ENCODE results near the gene SNX15. TPM values are rescaled to one million over a fixed set of nuclear protein-coding genes. Genes with fewer than 3 reads are reported as not detected.

SNX15 gene
- total and polyA plus RNA-seq, 2 experiments from 2014 or later, result 12.9 to 27.3 TPM

DNA sequence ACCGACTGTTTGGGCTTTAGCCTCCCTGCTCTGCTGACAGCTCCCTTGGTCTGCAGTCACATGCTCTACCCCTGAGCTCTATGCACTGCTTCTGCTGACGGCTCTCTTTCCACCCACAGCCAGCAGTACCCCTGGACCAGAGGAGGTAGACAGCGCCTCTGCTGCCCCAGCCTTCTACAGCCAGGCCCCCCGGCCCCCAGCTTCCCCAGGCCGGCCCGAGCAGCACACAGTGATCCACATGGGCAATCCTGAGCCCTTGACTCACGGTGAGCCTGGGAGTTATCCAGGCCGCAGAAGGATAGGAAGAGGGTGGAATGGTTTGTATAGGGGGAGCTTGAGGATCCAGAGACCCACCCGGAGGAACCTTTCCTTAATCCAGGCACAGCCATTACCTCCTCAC is 59.6 kb downstream of the SNX15 start:
- Histone ChIP-seq H3K27ac (no peak overlapping the region), H3K36me3 (replicated peaks; ENCODE audit: insufficient read depth, low read depth) (no peaks in the 10 kb centered on the region), H3K9me2 (replicated peaks; ENCODE audit: insufficient read depth) (no peaks in the 10 kb centered on the region), H3K4me1 (ENCODE audit: insufficient read depth) (peaks cover 9% of the 10 kb centered on the region), H3K9me3 (ENCODE audit: low read depth) (no peaks in the 10 kb centered on the region), H2AFZ (no peak overlapping the region), H3K27me3 (no peaks in the 10 kb centered on the region), H3K79me2 (peaks cover 31% of the 10 kb centered on the region), H3K4me3 (no peak overlapping the region), H3K4me2 (no peak overlapping the region), H4K20me1 (ENCODE audit: insufficient read depth, poor library complexity, severe bottlenecking) (no peaks in the 10 kb centered on the region)
- WGBS (ENCODE audit: low lambda C conversion rate, missing lambda C conversion rate), result 100% methylated on average over 7 of the region's 9 CpGs
- TF ChIP-seq, protein P1, sequence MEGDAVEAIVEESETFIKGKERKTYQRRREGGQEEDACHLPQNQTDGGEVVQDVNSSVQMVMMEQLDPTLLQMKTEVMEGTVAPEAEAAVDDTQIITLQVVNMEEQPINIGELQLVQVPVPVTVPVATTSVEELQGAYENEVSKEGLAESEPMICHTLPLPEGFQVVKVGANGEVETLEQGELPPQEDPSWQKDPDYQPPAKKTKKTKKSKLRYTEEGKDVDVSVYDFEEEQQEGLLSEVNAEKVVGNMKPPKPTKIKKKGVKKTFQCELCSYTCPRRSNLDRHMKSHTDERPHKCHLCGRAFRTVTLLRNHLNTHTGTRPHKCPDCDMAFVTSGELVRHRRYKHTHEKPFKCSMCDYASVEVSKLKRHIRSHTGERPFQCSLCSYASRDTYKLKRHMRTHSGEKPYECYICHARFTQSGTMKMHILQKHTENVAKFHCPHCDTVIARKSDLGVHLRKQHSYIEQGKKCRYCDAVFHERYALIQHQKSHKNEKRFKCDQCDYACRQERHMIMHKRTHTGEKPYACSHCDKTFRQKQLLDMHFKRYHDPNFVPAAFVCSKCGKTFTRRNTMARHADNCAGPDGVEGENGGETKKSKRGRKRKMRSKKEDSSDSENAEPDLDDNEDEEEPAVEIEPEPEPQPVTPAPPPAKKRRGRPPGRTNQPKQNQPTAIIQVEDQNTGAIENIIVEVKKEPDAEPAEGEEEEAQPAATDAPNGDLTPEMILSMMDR (IDR thresholded peaks at IDR 0.05; ENCODE audit: poor library complexity), result no peak
- no peak for TF ChIP-seq EZH2 (IDR thresholded peaks at IDR 0.05; ENCODE audit: borderline replicate concordance)
- TF ChIP-seq EZH2phosphoT487 (IDR thresholded peaks at IDR 0.05; ENCODE audit: low read depth, severe bottlenecking, unreplicated experiment), result no peak
- DNase-seq (ENCODE audit: low spot score), result no peak

DNA sequence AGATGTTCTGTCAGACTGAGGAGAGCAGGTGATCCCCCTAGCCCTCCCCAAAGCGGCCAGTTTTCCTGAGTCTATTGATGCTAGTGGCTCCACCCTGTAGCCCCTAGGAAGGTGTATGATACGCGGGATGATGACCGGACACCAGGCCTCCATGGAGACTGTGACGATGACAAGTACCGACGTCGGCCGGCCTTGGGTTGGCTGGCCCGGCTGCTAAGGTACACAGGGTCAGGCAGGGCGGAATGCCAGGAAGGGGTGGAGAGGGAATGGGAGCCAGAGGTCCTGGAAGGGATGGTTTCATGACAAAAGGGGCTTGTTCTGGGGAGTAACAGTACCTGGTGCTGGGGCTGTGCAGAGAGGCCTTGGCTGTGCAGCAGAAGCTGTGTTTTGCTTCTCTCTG is 60.0 kb downstream of the SNX15 start:
- Histone ChIP-seq H3K36me3 (replicated peaks; ENCODE audit: insufficient read depth, low read depth) (no peaks in the 10 kb centered on the region), H3K9me2 (replicated peaks; ENCODE audit: insufficient read depth) (no peaks in the 10 kb centered on the region)

DNA sequence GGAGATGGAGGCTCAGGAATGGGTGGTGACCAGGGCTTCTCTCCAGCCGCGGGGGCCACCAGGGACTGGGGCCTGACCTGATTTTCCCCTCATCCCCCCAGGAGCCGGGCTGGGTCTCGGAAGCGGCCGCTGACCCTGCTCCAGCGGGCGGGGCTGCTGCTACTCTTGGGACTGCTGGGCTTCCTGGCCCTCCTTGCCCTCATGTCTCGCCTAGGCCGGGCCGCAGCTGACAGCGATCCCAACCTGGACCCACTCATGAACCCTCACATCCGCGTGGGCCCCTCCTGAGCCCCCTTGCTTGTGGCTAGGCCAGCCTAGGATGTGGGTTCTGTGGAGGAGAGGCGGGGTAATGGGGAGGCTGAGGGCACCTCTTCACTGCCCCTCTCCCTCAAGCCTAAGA is 60.6 kb downstream of the SNX15 start:
- Histone ChIP-seq H2AFZ (no peak overlapping the region), H3K27ac (no peak overlapping the region), H3K9me3 (ENCODE audit: low read depth) (no peaks in the 10 kb centered on the region), H3K4me3 (no peak overlapping the region), H4K20me1 (ENCODE audit: insufficient read depth, poor library complexity, severe bottlenecking) (no peaks in the 10 kb centered on the region), H3K4me1 (ENCODE audit: insufficient read depth) (peaks cover 9% of the 10 kb centered on the region), H3K4me2 (no peak overlapping the region), H3K79me2 (peaks cover 23% of the 10 kb centered on the region), H3K27me3 (no peaks in the 10 kb centered on the region), H3K36me3 (replicated peaks; ENCODE audit: insufficient read depth, low read depth) (no peaks in the 10 kb centered on the region), H3K9me2 (replicated peaks; ENCODE audit: insufficient read depth) (no peaks in the 10 kb centered on the region)
- DNase-seq (ENCODE audit: low spot score), result no peak
- 97% methylated on average over 13 of the region's 15 CpGs for WGBS (ENCODE audit: low lambda C conversion rate, missing lambda C conversion rate)
- TF ChIP-seq, protein P1 (IDR thresholded peaks at IDR 0.05; ENCODE audit: poor library complexity), result no peak
- TF ChIP-seq EZH2 (IDR thresholded peaks at IDR 0.05; ENCODE audit: borderline replicate concordance) (no peak), EZH2phosphoT487 (IDR thresholded peaks at IDR 0.05; ENCODE audit: low read depth, severe bottlenecking, unreplicated experiment) (no peak)

More for the DNA sequence above, 60.0 kb downstream of the SNX15 start:
- Histone ChIP-seq H3K9me3 (ENCODE audit: low read depth) (no peaks in the 10 kb centered on the region), H3K4me2 (no peak overlapping the region), H3K4me3 (no peak overlapping the region), H3K27ac (no peak overlapping the region), H3K27me3 (no peaks in the 10 kb centered on the region), H4K20me1 (ENCODE audit: insufficient read depth, poor library complexity, severe bottlenecking) (no peaks in the 10 kb centered on the region), H2AFZ (no peak overlapping the region), H3K79me2 (peaks cover 27% of the 10 kb centered on the region), H3K4me1 (ENCODE audit: insufficient read depth) (peaks cover 9% of the 10 kb centered on the region)
- no peak for DNase-seq (ENCODE audit: low spot score)
- 96% methylated on average over 11 of the region's 11 CpGs for WGBS (ENCODE audit: low lambda C conversion rate, missing lambda C conversion rate)
- TF ChIP-seq, protein P1 (IDR thresholded peaks at IDR 0.05; ENCODE audit: poor library complexity), result no peak
- TF ChIP-seq EZH2phosphoT487 (IDR thresholded peaks at IDR 0.05; ENCODE audit: low read depth, severe bottlenecking, unreplicated experiment), result no peak
- no peak for TF ChIP-seq EZH2 (IDR thresholded peaks at IDR 0.05; ENCODE audit: borderline replicate concordance)

DNA sequence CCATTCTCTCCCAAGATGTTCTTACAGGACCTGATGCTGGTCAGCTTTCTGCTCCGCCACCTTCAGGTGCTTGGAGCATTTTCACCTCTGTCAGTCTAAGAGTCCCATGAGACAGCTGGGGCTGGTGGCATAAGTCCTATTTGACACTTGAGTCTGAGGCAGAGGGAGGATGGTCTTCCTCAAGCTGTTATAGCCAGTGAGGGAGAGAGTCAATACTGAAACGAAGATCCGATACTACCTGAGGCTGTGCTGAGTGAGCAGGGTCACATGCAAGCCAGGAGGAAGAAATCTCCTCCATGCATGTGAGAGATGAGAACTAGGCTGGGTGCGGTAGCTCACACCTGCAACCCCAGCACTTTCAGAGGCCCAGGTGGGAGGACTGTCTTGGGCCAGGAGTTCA is 62.4 kb downstream of the SNX15 start:
- no peak overlapping the region for H3K4me3 ChIP-seq
- no peaks in the 10 kb centered on the region for H4K20me1 ChIP-seq (ENCODE audit: insufficient read depth, poor library complexity, severe bottlenecking)
- H3K79me2 ChIP-seq, result peaks cover 14% of the 10 kb centered on the region
- no peak for DNase-seq (ENCODE audit: low spot score)
- 93% methylated on average over 4 of the region's 4 CpGs for WGBS (ENCODE audit: low lambda C conversion rate, missing lambda C conversion rate)
- H3K4me2 ChIP-seq, result no peak overlapping the region
- H3K9me2 ChIP-seq (replicated peaks; ENCODE audit: insufficient read depth), result no peaks in the 10 kb centered on the region
- H3K9me3 ChIP-seq (ENCODE audit: low read depth), result no peaks in the 10 kb centered on the region
- no peak overlapping the region for H3K27ac ChIP-seq
- H3K27me3 ChIP-seq, result no peaks in the 10 kb centered on the region
- H3K36me3 ChIP-seq (replicated peaks; ENCODE audit: insufficient read depth, low read depth), result no peaks in the 10 kb centered on the region
- TF ChIP-seq EZH2phosphoT487 (IDR thresholded peaks at IDR 0.05; ENCODE audit: low read depth, severe bottlenecking, unreplicated experiment), result no peak
- TF ChIP-seq, protein P1 (IDR thresholded peaks at IDR 0.05; ENCODE audit: poor library complexity), result no peak
- peaks cover 9% of the 10 kb centered on the region for H3K4me1 ChIP-seq (ENCODE audit: insufficient read depth)
- no peak overlapping the region for H2AFZ ChIP-seq

Measured in hepatocyte (in vitro differentiated cells).